Esophagus muscularis mucosa (tissue), 4 donors: ENCODE measurements around the gene TMCC3. TPM values are rescaled to one million over a fixed set of nuclear protein-coding genes. Genes with fewer than 3 reads are reported as not detected.

Source experiments
- DNase-seq: peaks from one replicate; pipeline ENCODE4 v3.0.0-alpha.2; 2017; ENCODE audit errors: extremely low spot score
- H3K27ac ChIP-seq, 4 donors: fragments of 200-600 bp; sonication (generic); replicated peaks in 1 of 4; 1 replicate in 3 of 4; 2 replicates in 1 of 4; pipeline ENCODE4 v1.5.1; 2016 to 2019; ENCODE audit warnings: mild to moderate bottlenecking in 1 of 4
- H3K27me3 ChIP-seq, 4 donors: fragments of 200-600 bp; sonication (generic); one replicate each; pipeline versions ENCODE4 v1.5.1 to v1.6.0; 2016 to 2019
- H3K36me3 ChIP-seq, 4 donors: fragments of 200-600 bp; sonication (generic); one replicate each; pipeline ENCODE4 v1.5.1; 2016 to 2019
- H3K4me1 ChIP-seq, 4 donors: fragments of 200-600 bp; sonication (generic); one replicate each; pipeline ENCODE4 v1.5.1; 2016 to 2019
- H3K4me3 ChIP-seq, 4 donors: fragments of 200-600 bp; sonication (generic); 1 replicate in 2 of 4; 2 replicates in 2 of 4; pipeline ENCODE4 v1.5.1; 2016 to 2019; ENCODE audit warnings: mild to moderate bottlenecking in 4 of 4, moderate library complexity in 1 of 4
- H3K9me3 ChIP-seq, 4 donors: fragments of 200-600 bp; sonication (generic); 1 replicate in 3 of 4; 2 replicates in 1 of 4; pipeline ENCODE4 v1.5.1; 2016 to 2019
- EP300 ChIP-seq: sonication (generic); formaldehyde crosslinking; IDR thresholded peaks from one replicate; pipeline ENCODE4 v1.6.1; 2017; ENCODE audit warnings: antibody characterized with exemption
- POLR2A ChIP-seq: fragments of 450-650 bp; IDR thresholded peaks from one replicate; pipeline ENCODE4 v1.6.1; 2017; ENCODE audit warnings: antibody characterized with exemption, moderate library complexity, mild to moderate bottlenecking, low read depth
- POLR2AphosphoS5 ChIP-seq, 2 donors: sonication (generic); formaldehyde crosslinking; IDR thresholded peaks; one replicate each; pipeline ENCODE4 v1.6.1; 2017; ENCODE audit warnings: antibody characterized with exemption in 2 of 2
- WGBS: methylation state at CpG from one replicate; pipeline ENCODE4 v1.1.5; 2018; 5-methylcytosine and 5-hydroxymethylcytosine counted together
- intact Hi-C: fragments of 100-400 bp; cut with DNase I; formaldehyde crosslinking; loops from one replicate; pipeline ENCODE4 v1.15.1; 2023
- total RNA-seq, 4 donors: library from RNA; depleted of rRNA; stranded (reverse); fragments of >200 nt; gene quantifications; one replicate each; pipeline versions ENCODE4 v1.1.0 to v1.2.1, GENCODE V29; 2016
- TF ChIP-seq, protein P1 (sequence below), 3 experiments: fragments of 200-600 bp in 2 of 3; fragments of 450-650 bp in 1 of 3; sonication (generic) in 2 of 3; IDR thresholded peaks; one replicate each; pipeline ENCODE4 v1.5.1; 2017 to 2019; ENCODE audit warnings: antibody characterized with exemption in 3 of 3, mild to moderate bottlenecking in 2 of 3, moderate library complexity in 1 of 3

TMCC3 gene
- total RNA-seq, 4 donors from 2014 or later = 17.0 to 30.5 (median 19.5) TPM

DNA sequence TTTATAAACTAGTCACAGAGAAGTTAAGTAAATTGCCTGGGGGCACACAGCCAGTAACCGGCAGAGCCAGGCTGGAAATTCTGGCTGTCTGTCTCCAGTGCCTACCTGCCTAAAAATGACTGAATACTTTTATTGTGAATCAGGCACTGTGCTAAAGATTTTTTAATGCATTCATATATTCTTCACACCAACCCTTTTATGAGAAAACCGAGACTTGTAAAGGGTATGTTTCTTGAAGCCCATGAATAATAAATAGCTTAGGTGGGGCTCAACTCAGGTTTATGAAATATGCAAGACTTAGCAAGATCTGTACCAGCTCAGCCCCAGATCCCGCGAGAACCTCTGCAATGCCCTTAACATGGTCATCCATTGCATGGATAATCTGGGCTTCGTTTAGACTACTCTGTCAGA, 60.8 kb downstream of the TMCC3 start:
- WGBS = 97% methylated on average over 5 of the region's 5 CpGs
- TF ChIP-seq, protein P1, sequence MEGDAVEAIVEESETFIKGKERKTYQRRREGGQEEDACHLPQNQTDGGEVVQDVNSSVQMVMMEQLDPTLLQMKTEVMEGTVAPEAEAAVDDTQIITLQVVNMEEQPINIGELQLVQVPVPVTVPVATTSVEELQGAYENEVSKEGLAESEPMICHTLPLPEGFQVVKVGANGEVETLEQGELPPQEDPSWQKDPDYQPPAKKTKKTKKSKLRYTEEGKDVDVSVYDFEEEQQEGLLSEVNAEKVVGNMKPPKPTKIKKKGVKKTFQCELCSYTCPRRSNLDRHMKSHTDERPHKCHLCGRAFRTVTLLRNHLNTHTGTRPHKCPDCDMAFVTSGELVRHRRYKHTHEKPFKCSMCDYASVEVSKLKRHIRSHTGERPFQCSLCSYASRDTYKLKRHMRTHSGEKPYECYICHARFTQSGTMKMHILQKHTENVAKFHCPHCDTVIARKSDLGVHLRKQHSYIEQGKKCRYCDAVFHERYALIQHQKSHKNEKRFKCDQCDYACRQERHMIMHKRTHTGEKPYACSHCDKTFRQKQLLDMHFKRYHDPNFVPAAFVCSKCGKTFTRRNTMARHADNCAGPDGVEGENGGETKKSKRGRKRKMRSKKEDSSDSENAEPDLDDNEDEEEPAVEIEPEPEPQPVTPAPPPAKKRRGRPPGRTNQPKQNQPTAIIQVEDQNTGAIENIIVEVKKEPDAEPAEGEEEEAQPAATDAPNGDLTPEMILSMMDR (IDR thresholded peaks at IDR 0.05) = no peak
- TF ChIP-seq EP300 (no peak), POLR2AphosphoS5 (IDR thresholded peaks at IDR 0.05) (no peak), POLR2A (no peak)
- no peaks in the 10 kb centered on the region for H3K36me3 ChIP-seq
- H3K9me3 ChIP-seq = no peaks in the 10 kb centered on the region
- intact Hi-C loops = no loop called here
- peaks cover 33 to 89% (median 82%) of the 10 kb centered on the region in 4 donors for H3K4me1 ChIP-seq
- H3K27ac ChIP-seq = no peak overlapping the region
- no peak overlapping the region for H3K4me3 ChIP-seq
- H3K27me3 ChIP-seq = no peaks in the 10 kb centered on the region
- no peak for DNase-seq

DNA sequence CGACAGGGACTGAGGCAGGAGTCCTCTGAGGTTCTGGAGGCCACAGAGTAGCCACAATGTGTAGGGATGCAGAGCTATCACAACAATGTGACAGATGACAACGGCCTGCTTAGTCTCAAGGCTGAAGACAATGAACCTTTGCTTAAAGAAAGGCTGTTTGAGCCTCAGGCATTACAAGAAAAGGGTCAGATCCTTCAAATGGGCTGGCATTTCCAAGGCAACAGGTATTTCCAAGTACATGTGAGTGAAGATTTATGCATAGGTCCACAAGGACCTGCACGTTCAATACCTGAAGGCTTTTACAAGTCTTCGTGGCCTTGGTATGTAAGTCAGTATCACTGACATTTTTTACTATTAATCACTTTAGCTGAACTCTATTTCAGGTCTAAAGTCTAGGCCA, 62.0 kb downstream of the TMCC3 start:
- no peak overlapping the region for H3K4me3 ChIP-seq
- intact Hi-C loops = no loop called here
- no peak for TF ChIP-seq POLR2AphosphoS5 (IDR thresholded peaks at IDR 0.05)
- no peak for TF ChIP-seq EP300
- TF ChIP-seq POLR2A = no peak
- TF ChIP-seq, protein P1 (IDR thresholded peaks at IDR 0.05) = no peak
- no peaks in the 10 kb centered on the region for H3K27me3 ChIP-seq
- H3K4me1 ChIP-seq = peaks cover 29 to 77% (median 75%) of the 10 kb centered on the region in 4 donors
- 72% methylated on average over 4 of the region's 4 CpGs for WGBS
- H3K27ac ChIP-seq = peak overlapping the region; percentile 53 to 64 (median 58)
- no peak for DNase-seq
- H3K9me3 ChIP-seq = no peaks in the 10 kb centered on the region
- H3K36me3 ChIP-seq = no peaks in the 10 kb centered on the region

DNA sequence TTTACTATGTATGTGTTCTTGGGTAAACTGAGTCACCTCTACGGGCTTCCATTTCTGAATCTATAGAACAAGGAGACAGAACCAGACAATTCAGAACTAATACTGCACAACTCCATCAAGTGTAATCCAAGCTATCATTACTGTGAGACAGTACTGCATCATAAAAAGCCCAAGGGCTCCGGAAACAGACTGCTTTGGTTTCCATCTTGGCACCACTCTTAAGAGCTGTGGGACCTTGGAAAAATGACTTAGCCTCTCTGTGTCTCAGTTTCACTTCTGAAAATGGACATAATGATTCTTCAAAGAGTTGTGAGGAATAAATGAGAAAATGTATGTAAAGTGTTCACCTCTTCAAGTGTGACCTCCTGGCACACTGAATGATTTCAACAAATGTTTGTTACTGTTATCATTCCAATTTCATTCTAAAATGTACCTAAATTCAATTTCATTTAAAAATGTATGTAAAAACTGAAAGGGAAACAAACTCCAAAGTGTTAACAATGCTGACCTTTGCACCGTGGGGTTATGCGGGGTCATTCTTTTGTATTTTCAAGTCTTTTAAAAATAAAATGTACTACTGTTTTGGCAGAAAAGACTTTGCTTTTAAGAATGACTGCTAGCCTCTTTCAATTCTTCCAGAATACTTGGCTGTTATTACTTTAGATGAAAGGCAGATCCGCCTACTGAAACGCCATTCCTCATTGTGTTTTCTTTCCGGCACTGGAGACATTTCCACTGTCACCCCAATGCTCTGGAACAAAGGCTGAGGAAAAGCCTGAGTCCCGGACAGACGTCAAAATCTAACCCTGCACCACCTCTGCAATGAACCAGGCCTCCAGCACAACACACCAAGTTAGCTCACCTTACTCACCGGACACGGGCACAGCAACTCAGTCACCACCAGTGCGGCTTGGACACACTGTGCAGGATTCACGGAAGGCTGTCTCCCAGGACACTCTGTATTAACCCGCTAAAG, 62.8 kb downstream of the TMCC3 start:
- no peaks in the 10 kb centered on the region for H3K27me3 ChIP-seq
- peak overlapping the region; percentile 53 to 64 (median 58) for H3K27ac ChIP-seq
- H3K4me1 ChIP-seq = peaks cover 27 to 72% (median 68%) of the 10 kb centered on the region in 4 donors
- WGBS = 67% methylated on average over 14 of the region's 14 CpGs
- peak; percentile 73 for TF ChIP-seq POLR2AphosphoS5 (IDR thresholded peaks at IDR 0.05)
- TF ChIP-seq POLR2A = no peak
- no peaks in the 10 kb centered on the region for H3K9me3 ChIP-seq
- H3K36me3 ChIP-seq = no peaks in the 10 kb centered on the region
- DNase-seq = no peak
- H3K4me3 ChIP-seq = no peak overlapping the region
- intact Hi-C loops = no loop called here

DNA sequence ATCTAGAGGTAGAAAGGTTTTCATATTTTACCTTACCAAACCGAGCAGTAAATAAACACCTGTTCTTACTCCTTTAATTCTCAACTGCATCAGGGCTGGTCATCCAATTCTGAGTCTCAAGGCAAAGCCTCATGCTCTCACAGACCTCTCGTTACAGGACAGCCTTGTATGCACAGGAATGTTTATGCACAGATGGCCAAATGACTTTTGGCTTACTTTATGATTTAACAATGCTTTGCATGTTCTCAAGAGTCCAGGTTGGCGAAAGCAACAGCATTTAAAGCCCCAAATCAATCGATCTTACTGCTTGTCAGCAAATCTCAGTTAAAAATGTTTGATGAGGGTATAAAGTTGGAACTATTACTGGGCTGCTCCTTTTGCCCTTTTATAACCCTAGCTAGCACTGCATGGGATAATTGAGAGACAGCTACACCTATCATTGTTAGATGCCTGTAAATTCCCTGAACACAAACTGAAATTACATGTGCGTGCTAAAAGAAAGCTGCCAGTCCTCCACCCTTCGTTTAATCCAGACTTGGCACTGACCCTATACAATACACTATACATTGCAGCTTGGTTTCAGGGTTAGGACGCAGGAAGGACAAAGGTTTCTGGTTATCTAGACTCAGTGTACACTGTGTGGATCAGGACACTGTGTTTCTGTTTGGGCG, 63.6 kb downstream of the TMCC3 start:
- no peaks in the 10 kb centered on the region for H3K27me3 ChIP-seq
- H3K36me3 ChIP-seq = peaks cover 5 to 8% (median 7%) of the 10 kb centered on the region in 4 donors
- no peaks in the 10 kb centered on the region for H3K9me3 ChIP-seq
- TF ChIP-seq POLR2AphosphoS5 (IDR thresholded peaks at IDR 0.05) (peak; percentile 43 to 50), EP300 (no peak), POLR2A (no peak)
- TF ChIP-seq, protein P1 (IDR thresholded peaks at IDR 0.05) = no peak
- peak overlapping the region; percentile 2 to 64 (median 44) for H3K27ac ChIP-seq
- WGBS = 57% methylated on average over 8 of the region's 8 CpGs
- DNase-seq = no peak
- H3K4me3 ChIP-seq = peak overlapping the region in 1 of 4 donors; percentile 20
- H3K4me1 ChIP-seq = peaks cover 26 to 64% (median 59%) of the 10 kb centered on the region in 4 donors
- intact Hi-C loops = no loop called here

DNA sequence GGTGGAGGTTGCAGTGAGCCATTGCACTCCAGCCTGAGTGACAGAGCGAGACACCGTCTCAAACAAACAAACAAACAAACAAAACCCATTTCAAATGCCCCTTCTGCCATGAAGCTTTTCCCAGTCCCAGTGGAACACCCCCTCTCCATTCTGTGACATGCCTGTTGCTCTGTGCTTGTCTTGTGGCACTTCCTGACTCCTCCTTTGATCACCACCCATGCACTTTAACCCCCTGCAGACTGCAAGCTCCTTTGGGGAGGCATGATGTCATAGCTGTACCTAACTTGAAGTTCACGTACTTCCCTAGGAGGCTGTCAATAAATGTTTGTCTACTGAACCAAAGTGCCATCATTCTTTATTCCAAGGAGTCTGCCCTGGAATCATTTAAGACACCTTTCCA, 64.7 kb downstream of the TMCC3 start:
- Histone ChIP-seq H3K9me3 (no peaks in the 10 kb centered on the region), H3K27me3 (no peaks in the 10 kb centered on the region), H3K36me3 (peaks cover 7 to 19% (median 11%) of the 10 kb centered on the region in 4 donors), H3K4me3 (no peak overlapping the region), H3K27ac (peak overlapping the region in 1 of 4 donors; percentile 64), H3K4me1 (peaks cover 22 to 53% (median 48%) of the 10 kb centered on the region in 4 donors)
- intact Hi-C loops = no loop called here
- WGBS = 88% methylated on average over 3 of the region's 3 CpGs
- DNase-seq = no peak
- TF ChIP-seq POLR2A (no peak), POLR2AphosphoS5 (IDR thresholded peaks at IDR 0.05) (no peak), EP300 (no peak)
- TF ChIP-seq, protein P1 (IDR thresholded peaks at IDR 0.05) = no peak
